SK-N-SH treated with all-trans-retinoic acid at 6 μM for 48 hours (cell line): Measurements from ENCODE around the gene CFH.

Experiments
- ARNTL ChIP-seq: fragments of 450-650 bp; formaldehyde crosslinking; IDR thresholded peaks from 2 replicates; pipeline ENCODE4 v1.5.0; 2020; ENCODE audit warnings: low read depth, mild to moderate bottlenecking, moderate library complexity, borderline replicate concordance
- BACH2 ChIP-seq: fragments of 250-450 bp; sonication (Bioruptor Pico); IDR thresholded peaks from 2 replicates; pipeline ENCODE4 v1.9.0; 2021; ENCODE audit warnings: mild to moderate bottlenecking, borderline replicate concordance
- CSRNP3 ChIP-seq: fragments of 250-450 bp; sonication (Bioruptor Pico); IDR thresholded peaks from 2 replicates; pipeline ENCODE4 v1.5.1; 2021; ENCODE audit warnings: mild to moderate bottlenecking, moderate library complexity
- GLIS3 ChIP-seq: fragments of 250-450 bp; sonication (Bioruptor Pico); IDR thresholded peaks from 2 replicates; pipeline ENCODE4 v1.5.0; 2020; ENCODE audit warnings: mild to moderate bottlenecking, moderate library complexity
- ISL1 ChIP-seq: fragments of 250-450 bp; sonication (Bioruptor Pico); IDR thresholded peaks from 2 replicates; pipeline ENCODE4 v2.1.2; 2022; ENCODE audit warnings: mild to moderate bottlenecking, moderate library complexity
- OSR1 ChIP-seq: fragments of 250-450 bp; sonication (Bioruptor Pico); IDR thresholded peaks from 2 replicates; pipeline ENCODE4 v1.8.0; 2022; ENCODE audit warnings: moderate library complexity, mild to moderate bottlenecking, inconsistent platforms
- RARB ChIP-seq: fragments of 250-450 bp; sonication (Bioruptor Pico); IDR thresholded peaks from 2 replicates; pipeline ENCODE4 v1.8.0; 2021; ENCODE audit warnings: mild to moderate bottlenecking, moderate library complexity
- TCF4 ChIP-seq: fragments of 250-450 bp; sonication (Bioruptor Pico); IDR thresholded peaks from 2 replicates; pipeline ENCODE4 v1.8.0; 2021; ENCODE audit warnings: mild to moderate bottlenecking, moderate library complexity, borderline replicate concordance
- TOX ChIP-seq: fragments of 250-450 bp; sonication (Bioruptor Pico); IDR thresholded peaks from 2 replicates; pipeline ENCODE4 v1.8.0; 2021; ENCODE audit warnings: mild to moderate bottlenecking, moderate library complexity, borderline replicate concordance
- ZFP3 ChIP-seq: fragments of 250-450 bp; sonication (Bioruptor Pico); IDR thresholded peaks from 2 replicates; pipeline ENCODE4 v1.5.0; 2020; ENCODE audit warnings: mild to moderate bottlenecking, moderate library complexity
- ZFP30 ChIP-seq: fragments of 450-650 bp; formaldehyde crosslinking; IDR thresholded peaks from 2 replicates; pipeline ENCODE4 v1.5.0; 2022; ENCODE audit warnings: mild to moderate bottlenecking, moderate library complexity
- ZNF565 ChIP-seq: fragments of 450-650 bp; formaldehyde crosslinking; conservative IDR thresholded peaks from 2 replicates; pipeline ENCODE4 v1.5.0; 2020; ENCODE audit warnings: low read depth, mild to moderate bottlenecking, moderate library complexity
- TF ChIP-seq, protein P1 (sequence below): fragments of 250-450 bp; sonication (Bioruptor Pico); IDR thresholded peaks from 2 replicates; pipeline ENCODE4 v1.5.1; 2020; ENCODE audit warnings: low read depth, mild to moderate bottlenecking, moderate library complexity
- TF ChIP-seq, protein P2 (sequence below): fragments of 250-450 bp; sonication (Bioruptor Pico); IDR thresholded peaks from 2 replicates; pipeline ENCODE4 v1.8.0; 2020; ENCODE audit warnings: mild to moderate bottlenecking, moderate library complexity, borderline replicate concordance

- TF ChIP-seq, protein P1, sequence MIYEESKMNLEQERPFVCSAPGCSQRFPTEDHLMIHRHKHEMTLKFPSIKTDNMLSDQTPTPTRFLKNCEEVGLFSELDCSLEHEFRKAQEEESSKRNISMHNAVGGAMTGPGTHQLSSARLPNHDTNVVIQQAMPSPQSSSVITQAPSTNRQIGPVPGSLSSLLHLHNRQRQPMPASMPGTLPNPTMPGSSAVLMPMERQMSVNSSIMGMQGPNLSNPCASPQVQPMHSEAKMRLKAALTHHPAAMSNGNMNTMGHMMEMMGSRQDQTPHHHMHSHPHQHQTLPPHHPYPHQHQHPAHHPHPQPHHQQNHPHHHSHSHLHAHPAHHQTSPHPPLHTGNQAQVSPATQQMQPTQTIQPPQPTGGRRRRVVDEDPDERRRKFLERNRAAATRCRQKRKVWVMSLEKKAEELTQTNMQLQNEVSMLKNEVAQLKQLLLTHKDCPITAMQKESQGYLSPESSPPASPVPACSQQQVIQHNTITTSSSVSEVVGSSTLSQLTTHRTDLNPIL (CRISPR knock-in tag) = no peak
- TF ChIP-seq CSRNP3 (CRISPR knock-in tag) (no peak), BACH2 (CRISPR knock-in tag) (no peak), ZNF565 (CRISPR knock-in tag) (no peak), ISL1 (CRISPR knock-in tag) (no peak), RARB (CRISPR knock-in tag) (no peak; the same call in 1 of the 2 replicates), OSR1 (CRISPR knock-in tag) (no peak), ZFP3 (CRISPR knock-in tag) (no peak), TCF4 (no peak), GLIS3 (CRISPR knock-in tag) (no peak), TOX (no peak), ZFP30 (no peak), ARNTL (CRISPR knock-in tag) (no peak)
- TF ChIP-seq, protein P2, sequence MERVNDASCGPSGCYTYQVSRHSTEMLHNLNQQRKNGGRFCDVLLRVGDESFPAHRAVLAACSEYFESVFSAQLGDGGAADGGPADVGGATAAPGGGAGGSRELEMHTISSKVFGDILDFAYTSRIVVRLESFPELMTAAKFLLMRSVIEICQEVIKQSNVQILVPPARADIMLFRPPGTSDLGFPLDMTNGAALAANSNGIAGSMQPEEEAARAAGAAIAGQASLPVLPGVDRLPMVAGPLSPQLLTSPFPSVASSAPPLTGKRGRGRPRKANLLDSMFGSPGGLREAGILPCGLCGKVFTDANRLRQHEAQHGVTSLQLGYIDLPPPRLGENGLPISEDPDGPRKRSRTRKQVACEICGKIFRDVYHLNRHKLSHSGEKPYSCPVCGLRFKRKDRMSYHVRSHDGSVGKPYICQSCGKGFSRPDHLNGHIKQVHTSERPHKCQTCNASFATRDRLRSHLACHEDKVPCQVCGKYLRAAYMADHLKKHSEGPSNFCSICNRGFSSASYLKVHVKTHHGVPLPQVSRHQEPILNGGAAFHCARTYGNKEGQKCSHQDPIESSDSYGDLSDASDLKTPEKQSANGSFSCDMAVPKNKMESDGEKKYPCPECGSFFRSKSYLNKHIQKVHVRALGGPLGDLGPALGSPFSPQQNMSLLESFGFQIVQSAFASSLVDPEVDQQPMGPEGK (CRISPR knock-in tag) = no peak
Observed at GRCh38 chr1:196607981-196608380, 43.9 kb upstream of the CFH start.
